Measurements from ENCODE around the gene OR1F1.
"Not testable (repeated sequence)": the region's sequence is repeated elsewhere in the genome, so short reads cannot be mapped to it uniquely, and the experiment has no call there.

Gene OR1F1

DNA sequence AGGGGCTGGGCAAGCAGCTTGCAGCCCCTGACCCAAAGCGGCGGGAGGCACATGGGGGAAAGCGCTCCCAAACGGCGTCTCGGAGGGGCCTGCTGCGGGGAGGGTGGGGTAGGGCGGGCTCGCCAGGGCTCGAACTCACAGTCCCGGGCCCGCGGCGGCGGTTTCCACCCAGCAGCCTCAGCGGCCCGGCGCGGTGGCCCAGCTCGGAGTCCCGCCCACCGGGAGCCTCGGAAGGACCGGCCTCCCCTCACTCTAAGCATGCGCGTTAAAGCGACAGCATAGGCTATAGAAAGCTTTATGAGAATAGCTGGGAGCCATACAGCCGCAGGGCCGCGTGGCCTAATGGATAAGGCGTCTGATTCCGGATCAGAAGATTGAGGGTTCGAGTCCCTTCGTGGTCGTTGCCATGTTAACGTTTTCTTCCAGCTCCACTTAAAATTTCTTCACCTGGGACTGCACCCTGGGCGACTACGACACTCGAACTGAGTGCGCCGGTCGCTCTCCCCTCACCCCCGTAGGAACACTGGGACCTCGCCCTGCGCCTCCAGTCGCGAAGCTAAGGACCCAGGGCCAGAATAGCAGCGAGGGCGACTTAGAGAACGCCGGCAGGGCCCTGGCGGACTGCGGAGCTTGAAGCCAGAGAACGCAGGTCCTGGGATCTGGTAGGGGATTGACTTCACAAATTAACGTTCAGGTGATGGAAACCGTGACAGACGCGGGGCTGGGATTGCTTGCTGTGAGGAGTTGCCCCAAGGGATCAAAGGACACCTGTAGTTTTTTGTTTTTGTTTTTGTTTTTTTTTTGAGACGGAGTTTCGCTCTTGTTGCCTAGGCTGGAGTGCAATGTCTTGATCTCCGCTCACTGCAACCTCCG is 37.4 kb upstream of the OR1F1 start:
- peak; percentile 81 for DNase-seq (ENCODE audit: low spot score)

DNA sequence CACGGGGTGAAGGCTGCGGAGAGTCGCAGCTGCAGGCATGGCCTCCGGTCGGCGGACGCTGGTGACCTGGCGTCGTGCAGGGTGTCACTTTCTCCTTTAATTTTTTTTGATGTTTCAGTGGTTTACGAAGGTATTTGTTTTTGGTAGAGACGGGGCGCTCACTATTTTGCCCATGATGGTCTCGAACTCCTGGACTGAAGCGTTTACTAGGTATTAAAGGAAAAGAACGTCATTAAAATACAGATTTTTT is 36.1 kb upstream of the OR1F1 start:
- DNase-seq (ENCODE audit: low spot score): no peak

DNA sequence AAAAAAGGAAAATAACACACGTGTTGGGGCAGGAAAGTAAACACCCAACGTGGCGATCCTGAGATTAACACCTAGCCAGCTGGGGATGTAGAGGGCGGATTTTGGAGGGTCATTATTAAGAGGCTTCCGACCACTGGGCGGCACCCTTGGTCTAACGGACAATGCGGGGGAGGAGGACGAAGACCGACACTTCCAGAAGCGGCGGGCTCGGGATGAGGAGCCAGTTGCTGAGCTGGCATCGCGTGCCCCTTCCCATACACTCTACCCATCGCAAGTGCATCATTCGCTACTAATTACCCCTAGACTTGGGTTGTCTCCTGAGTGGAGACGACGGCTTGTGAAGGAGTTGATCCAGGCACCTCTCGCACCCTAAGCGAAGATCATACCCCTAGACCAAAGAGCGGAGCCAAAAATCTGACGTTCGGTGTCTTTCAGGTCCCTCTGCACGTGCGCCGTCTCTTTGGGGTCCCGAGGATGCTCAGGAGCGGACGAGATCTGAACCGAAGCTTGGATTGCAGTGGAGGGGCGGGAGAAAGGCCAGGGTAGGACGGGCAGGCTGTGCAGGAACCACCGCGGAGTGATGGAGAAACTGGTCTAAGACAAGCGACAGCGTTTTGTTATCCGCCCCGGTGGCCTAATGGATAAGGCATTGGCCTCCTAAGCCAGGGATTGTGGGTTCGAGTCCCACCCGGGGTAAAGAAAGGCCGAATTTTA is 35.6 kb upstream of the OR1F1 start:
- peak; percentile 70 for DNase-seq (ENCODE audit: low spot score)

DNA sequence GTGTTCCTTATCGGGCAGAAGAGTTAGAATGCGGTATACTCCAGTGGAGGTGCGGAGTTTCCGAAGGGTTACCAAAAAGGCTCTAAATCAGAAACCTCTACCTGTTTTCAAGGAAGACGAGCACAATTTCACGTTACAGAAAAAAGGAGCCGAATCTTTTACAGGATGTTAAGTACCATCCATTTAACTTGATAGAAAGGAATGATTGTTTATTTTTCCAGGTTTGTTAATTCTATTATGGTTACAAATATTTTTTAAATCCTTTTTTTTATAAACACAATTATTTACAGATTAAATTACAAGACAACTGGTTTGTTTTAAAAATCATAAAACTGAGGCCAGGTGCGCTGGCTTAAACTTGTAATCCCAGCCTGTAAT is 35.0 kb upstream of the OR1F1 start:
- peak; percentile 60 for DNase-seq (ENCODE audit: low spot score)

DNA sequence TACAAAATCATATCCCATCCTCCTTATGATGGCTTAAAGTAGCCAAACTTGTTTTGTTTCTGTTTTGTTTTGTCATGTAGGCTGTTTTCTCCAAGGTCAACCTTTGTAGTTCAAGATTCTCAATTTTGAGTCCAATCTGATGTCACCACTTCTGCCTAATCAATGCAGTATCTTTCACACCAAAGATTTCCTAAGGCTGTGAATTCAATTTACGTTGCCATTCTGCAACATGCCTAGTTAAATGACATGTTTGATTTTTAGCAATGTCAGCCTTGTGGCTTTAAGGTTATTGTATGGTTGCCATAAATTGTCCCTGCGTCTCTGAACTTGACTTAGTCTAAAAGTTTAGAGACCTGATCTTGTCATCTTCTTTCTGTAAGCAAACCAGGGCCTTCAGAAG is 32.8 kb upstream of the OR1F1 start:
- no peak for DNase-seq (ENCODE audit: low spot score)

DNA sequence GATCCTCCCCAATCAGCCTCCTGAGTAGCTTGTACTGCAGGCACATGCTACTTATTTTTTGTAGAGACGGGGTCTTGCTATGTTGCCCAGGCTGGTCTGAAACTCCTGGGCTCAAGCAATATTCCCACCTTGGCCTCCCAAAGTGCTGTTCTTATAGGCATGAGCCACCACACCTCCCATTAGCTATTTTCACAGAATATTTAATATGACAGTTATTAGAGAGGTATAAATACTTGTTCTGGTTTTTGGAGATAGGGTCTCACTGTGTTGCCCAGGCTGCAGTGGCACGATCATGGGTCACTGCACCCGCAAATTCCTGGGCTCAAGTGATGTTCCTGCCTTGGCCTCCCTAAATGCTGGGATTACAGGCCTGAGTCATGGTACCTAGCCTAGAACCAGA is 32.0 kb upstream of the OR1F1 start:
- DNase-seq (ENCODE audit: low spot score): no peak

DNA sequence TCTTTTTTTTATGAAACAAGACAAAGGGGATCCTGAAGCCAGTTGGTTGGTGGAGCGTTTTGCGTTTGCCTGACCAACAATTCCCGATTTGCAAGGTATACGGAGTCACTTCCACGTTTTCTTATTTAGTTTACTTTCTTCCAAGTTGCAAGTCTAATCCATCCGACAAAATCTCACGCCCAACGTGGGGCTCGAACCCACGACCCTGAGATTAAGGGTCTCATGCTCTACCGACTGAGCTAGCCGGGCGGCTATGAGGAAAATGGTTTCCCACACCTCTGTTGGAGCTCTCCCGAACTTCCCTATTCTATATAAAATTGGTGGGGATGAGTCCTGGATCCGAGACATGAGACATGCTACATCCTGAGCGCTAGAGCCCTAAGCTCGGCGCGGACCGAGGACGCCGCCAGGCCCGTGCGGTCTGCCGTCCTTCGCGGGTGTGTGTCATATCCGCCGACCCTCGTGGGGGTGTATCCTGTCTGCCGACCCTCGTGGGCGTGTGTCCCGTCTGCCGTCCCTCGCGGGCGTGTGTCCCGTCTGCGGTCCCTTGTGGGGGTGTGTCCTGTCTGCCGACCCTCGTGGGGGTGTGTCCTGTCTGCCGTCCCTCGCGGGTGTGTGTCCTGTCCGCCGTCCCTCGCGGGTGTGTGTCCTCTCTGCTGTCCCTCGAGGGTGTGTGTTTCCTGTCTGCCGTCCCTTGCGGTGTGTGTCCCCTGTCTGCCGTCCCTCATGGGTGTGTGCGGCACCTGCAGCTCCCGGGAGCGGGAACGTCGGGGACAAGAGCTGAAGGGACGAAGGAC is 30.6 kb upstream of the OR1F1 start:
- DNase-seq (ENCODE audit: low spot score): no peak

DNA sequence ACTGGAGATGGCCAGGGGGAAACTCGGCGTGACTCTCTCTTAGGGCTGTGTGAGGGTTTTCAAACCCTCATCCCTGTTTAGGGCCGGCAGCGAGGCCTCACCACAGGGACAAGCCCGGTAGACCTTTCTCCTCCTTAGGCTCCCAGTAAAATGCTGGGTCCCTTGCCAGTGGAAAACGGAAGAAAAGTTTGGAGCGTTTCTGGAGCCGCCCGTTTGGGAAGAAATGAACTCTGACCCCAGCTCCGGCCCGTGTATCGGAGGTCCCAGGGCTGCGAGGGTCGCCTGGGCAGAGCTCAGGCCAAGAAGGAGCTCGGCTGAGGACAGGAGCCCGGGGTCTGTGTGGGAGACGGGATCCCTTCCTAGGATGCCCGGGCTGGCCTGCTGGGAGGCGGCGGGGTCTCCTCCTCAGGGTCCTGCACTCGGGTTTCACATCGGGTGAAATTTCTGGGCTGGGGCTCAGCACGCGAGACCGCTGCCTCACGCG is 29.9 kb upstream of the OR1F1 start:
- DNase-seq (ENCODE audit: low spot score): no peak

DNA sequence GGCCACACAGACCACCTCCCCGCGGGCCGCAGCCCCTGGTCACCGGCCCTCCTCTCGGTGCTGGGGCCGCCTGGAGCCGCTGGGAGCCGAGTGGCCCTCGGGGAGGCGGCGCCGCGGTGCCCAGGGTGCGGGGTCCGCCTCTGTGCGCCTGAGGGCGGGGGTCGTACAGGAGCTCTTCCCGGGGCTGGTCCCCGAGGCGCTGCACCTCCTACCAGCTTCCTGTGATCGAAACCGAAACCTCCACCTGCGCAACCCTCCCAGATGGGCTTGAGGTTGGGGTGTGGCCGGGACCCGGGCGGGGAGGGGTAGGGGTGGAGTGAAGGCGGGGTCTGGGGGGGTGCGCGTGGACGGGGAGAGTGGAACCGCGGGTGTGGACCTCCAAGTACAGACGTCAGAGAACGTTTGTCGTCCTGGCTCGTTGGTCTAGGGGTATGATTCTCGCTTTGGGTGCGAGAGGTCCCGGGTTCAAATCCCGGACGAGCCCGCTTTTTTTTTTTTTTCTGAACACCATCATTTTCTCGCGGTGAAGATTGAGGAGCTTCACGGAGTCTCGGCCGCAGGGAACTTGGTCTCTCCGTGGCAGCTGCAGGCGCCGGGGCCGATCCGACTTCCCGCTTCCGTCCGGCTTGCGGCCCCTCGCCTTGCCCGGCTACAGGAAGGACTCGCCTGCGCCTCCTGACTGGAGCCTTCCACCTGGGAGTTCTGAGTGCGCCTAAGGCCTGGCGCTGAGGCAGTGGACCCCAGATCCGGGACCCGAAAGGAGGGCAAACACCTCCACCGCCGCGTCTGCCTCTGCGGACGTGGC is 29.3 kb upstream of the OR1F1 start:
- peak; percentile 97 for DNase-seq (ENCODE audit: low spot score)

DNA sequence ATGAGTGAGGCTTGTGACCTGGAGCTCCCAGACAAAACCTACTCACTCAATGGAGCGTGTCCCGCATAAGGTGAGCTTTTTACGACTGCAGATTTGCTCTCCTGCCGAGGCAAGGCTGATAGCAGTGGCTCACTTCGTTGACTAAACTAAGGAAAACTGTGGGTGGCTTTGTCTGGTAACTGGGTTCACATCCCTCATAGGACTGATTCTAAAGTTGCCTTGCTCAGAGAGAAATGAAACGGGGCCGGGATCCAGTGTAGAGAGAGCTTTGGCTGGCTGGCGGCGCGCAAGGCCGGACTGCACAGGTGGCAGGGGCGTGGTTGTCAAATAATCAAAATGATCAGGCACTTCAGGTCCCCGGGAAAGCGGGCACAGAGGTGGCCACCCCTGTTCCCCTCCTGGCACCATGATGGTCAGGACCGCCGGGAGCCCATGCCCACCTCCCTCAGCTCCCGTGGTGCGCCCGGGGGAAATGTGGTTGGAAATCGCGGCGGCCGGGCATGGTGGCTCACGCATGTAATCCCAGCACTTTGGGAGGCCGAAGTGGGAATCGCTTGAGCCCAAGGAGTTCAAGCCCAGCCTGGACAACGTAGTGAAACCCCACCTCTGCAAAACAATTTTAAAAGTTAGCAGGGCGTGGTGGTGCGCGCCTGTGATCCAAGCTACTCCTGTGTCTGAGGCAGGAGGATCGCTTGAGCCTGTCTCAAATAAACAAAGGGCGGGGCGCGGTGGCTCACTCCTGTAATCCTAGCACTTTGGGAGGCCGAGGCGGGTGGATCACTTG is 26.6 kb upstream of the OR1F1 start:
- DNase-seq (ENCODE audit: low spot score): no peak

DNA sequence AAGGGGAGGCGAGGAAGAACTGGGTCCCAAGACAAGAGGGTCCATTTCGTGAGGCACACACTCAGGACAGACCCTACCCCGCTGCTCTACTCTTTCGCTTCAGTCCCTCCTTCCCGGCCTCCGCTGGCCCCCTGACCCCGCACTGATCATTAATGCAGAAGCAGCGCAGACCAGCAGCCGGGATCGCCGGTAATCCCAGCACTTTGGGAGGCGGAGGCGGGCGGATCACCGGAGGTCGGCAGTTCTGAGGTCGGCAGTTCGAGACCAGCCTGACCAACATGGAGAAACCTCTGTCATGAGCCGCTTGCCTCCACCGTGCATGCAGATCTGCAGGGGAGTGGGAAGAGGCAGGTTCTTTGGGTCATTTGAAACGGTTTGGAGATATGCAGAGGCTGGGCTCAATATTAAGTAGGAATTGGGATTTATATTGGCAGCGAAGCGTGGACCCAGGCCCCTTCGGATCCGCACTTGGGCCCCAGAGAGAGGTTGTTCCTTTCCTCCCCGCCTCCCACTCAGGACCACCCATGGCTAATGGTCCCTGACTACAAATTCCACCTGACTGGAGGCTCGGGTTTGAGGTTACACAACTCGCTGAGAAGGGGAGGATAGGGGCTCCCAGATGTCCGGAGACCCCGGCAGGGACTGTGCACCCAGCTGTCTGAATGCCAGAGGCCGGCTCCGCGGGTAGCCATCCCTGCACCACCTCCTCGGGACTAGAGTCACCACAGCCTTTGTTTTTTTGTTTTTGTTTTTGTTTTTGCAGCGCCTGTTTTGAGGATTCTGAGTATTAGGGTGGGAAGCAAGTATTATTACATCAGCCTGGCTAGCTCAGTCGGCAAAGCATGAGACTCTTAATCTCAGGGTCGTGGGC is 23.6 kb upstream of the OR1F1 start:
- no peak for DNase-seq (ENCODE audit: low spot score)

DNA sequence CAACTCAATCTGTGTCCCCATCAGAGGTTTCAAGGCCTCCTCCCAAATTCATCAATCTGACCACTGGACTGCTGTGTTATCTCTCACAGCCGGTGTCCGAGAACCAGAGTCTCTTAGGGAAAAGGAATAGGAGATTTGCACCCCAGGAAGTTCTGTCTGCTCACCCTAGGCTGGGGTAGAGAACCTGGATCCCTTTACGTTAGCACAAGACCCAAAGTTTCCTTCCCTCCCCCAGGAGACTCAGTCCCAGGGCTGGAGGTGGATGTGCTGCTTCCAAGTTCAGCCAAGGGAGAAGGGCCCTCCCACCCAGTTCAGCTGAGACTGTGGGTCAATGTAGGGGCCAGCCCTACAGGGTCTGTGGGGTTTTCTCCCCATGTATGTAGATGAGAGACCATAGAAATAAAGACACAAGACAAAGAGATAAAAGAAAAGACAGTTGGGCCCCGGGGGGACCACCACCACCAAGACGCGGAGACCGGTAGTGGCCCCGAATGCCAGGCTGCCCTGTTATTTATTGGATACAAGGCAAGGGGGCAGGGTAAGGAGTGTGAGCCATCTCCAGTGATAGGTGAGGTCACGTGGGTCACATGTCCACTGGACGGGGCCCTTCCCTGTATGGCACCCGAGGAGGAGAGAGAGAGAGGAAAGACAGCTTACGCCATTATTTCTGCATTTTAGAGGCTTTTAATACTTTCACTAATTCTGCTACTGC is 22.7 kb upstream of the OR1F1 start:
- no peak for DNase-seq (ENCODE audit: low spot score)

DNA sequence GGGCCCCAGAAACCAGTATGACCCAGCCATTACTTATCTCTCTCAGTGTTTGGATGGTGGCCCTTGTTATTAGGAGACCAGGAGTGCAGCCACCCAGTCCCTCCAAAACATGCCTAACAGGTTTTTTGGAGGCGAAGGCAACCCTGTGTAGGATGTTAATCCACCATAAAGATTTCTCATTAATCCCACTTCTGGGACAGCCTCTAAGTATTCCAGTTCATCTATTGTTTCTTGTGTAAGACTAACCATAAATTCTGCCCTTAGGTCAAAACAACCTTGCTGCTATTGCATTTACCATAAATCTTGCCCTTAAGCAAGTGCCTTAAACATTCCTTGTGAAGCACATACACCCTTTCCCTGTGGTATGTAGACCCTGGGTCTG is 21.5 kb upstream of the OR1F1 start:
- no peak for DNase-seq (ENCODE audit: low spot score)

DNA sequence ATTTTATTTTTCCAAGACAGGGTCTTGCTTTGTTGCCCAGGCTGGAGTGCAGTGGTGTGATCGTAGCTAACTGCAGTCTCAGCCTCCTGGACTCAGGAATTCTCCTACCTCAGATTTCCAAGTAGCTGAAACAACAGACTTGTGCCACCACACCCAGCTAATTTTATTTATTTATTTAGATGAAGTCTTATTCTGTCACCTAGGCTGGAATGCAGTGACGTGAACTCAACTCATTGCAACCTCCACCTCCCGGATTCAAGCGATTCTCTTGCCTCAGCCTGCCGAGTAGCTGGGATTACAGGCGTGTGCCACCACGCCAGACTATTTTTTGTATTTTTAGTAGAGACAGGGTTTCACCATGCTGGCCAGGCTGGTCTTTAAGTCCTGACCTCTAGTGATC is 19.3 kb upstream of the OR1F1 start:
- not testable (repeated sequence) for DNase-seq (ENCODE audit: low spot score)

DNA sequence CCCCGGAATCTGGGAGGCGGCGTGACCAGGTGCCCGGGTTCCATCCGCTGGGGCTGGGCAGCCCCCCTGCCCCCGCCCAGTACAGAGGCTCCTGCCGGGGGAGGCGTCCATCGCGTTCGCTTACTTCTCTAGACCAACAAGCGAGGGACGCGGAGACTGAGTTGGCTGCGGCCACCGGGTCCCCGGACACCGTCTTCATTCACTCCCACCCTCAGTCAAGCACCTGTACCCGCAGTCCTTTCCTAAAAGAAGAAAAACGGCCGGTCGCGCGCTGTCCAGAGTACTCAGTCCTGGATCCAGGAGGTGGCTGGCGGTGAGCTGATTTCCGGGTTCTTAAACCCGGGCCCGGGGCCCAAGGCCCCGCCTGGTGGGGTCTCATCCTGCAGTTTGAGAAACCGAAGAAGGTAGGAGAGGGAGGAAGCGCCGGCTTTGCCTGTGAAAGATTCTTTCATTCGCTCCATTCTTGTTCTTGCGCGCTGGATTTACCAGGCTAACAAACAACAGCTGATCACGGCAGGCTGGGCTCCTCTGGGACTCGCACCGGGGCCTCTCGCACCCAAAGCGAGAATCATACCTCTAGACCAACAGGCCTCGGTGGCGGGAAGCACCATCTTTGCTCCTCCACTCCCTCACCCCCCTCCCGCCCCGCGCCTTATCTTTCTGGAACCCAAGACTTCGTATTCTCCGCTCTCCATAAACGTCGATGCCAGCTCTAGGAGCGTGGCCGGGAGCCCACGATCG is 17.4 kb upstream of the OR1F1 start:
- DNase-seq (ENCODE audit: low spot score): no peak

DNA sequence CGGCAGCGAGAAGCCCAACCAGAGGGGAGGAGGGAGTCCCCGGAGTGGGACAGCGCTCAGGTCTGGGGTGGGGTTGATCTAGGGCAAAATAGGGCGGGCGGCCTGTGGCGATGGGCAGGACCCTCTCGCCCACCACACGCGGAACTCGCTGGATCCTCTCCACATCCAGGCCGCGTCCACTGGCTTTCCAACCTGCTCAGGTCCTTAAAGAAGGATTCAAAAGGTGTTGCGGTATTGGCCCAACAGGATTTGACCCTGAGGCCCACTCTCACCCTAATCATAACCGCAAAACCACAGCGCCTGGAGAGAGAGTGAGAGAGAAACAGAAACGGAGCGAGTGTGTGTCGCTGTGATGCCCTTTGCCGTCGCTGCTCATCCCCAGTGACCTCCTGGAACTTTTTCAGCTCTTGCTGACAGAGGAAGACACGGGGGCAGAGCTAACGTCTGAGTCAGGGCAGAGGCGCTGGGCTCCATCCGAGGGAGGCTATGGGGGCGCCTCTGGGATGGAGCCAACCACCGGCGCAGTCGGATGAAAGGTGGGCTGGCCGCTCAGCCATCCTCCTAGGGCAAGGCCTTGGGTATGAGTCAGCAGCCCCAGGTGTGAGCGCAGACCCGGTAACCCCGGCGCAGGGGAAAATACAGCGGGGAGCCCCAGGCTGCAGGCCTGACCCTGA is 16.7 kb upstream of the OR1F1 start:
- DNase-seq (ENCODE audit: low spot score): no peak

DNA sequence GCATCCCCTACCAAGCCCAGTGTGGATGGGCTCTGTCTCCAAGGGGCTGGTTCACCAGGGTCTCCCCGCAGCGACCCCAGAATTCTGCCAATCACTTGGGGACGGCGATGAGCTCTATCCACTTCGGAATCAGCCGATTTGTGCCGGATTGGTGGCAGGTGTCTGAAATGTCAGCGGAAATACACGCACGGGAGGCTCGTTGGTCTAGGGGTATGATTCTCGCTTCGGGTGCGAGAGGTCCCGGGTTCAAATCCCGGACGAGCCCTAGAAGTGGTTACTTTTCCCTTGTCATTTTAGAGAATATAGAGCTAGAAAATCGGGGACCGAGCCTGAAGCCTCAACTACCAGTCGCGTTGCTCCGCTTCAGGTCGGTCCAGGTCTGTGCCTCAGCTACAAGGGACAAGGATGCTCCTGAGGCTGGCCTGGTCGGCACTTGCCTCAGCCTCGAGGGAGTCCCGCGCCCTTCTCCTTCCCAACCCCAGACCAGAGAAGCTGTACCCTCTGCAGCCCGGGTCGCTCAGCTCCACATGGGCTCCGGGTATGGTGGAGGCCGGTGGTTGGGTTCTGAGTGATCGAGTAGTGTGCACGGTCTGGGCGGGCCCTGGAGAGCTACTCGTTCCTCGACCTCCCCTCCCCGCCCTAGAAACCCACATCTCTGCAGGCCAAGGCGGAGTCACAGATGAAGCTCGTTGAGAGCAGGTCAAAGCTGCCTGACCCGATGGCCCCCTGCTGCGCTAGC is 16.0 kb upstream of the OR1F1 start:
- peak; percentile 49 for DNase-seq (ENCODE audit: low spot score)

Data from HuH-7 (cell line).